ENCODE results near the gene FMNL2. TPM values are rescaled to one million over a fixed set of nuclear protein-coding genes. Genes with fewer than 3 reads are reported as not detected.

FMNL2 gene
- total RNA-seq, 1 donor from 2014 or later = 12.0 TPM

GRCh38 chr2:152433289-152433688, 98.3 kb downstream of the FMNL2 start:
- Histone ChIP-seq H3K27ac (no peak overlapping the region), H3K27me3 (no peaks in the 10 kb centered on the region), H3K9me3 (no peaks in the 10 kb centered on the region), H3K4me1 (peaks cover 0 to 8% of the 10 kb centered on the region in 2 donors), H3K36me3 (no peaks in the 10 kb centered on the region), H3K4me3 (no peak overlapping the region)
- TF ChIP-seq CTCF (IDR thresholded peaks at IDR 0.05) = no peak
- no peak for DNase-seq (ENCODE audit: low spot score in 2 of 2)
- intact Hi-C loops (cut with DNase I) = no loop called here

GRCh38 chr2:152433791-152434190, 98.8 kb downstream of the FMNL2 start:
- TF ChIP-seq CTCF (IDR thresholded peaks at IDR 0.05) = no peak
- Histone ChIP-seq H3K27me3 (no peaks in the 10 kb centered on the region), H3K36me3 (no peaks in the 10 kb centered on the region), H3K4me3 (no peak overlapping the region), H3K4me1 (peaks cover 0 to 11% of the 10 kb centered on the region in 2 donors), H3K9me3 (no peaks in the 10 kb centered on the region), H3K27ac (no peak overlapping the region)
- no peak for DNase-seq (ENCODE audit: low spot score in 2 of 2)
- intact Hi-C loops (cut with DNase I) = no loop called here

- Histone ChIP-seq H3K36me3 (no peaks in the 10 kb centered on the region), H3K4me3 (no peak overlapping the region), H3K27ac (no peak overlapping the region), H3K4me1 (peaks cover 0 to 6% of the 10 kb centered on the region in 2 donors), H3K9me3 (no peaks in the 10 kb centered on the region), H3K27me3 (no peaks in the 10 kb centered on the region)
- no peak for DNase-seq (ENCODE audit: low spot score in 2 of 2)
- intact Hi-C loops (cut with DNase I) = no loop called here
- TF ChIP-seq CTCF (IDR thresholded peaks at IDR 0.05) = no peak
Observed at GRCh38 chr2:152434395-152435182, 99.6 kb downstream of the FMNL2 start.

DNA sequence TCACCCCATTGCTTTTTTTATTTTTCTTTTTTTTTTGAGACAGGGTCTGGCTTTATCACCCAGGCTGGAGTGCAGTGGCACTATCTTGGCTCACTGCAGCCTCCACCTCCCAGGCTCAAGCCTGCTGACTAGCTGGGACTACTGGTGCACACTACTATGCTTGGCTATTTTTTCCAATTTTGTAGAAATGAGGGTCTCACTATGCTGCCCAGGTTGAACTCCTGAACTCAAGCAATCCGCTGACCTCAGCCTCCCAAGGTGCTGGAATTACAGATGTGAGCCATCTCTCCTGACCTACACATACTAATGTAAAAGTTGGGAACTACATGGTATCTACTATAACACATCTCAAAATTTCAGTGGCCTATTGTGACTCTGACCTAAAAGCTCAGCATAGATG, 101.2 kb downstream of the FMNL2 start:
- DNase-seq (ENCODE audit: low spot score in 2 of 2) = no peak
- no peak overlapping the region for H3K27ac ChIP-seq
- H3K4me3 ChIP-seq = no peak overlapping the region
- H3K36me3 ChIP-seq = no peaks in the 10 kb centered on the region
- no peak for TF ChIP-seq CTCF (IDR thresholded peaks at IDR 0.05)
- no peaks in the 10 kb centered on the region for H3K9me3 ChIP-seq
- H3K4me1 ChIP-seq = peaks cover 0 to 6% of the 10 kb centered on the region in 2 donors
- intact Hi-C loops (cut with DNase I) = no loop called here
- H3K27me3 ChIP-seq = no peaks in the 10 kb centered on the region

GRCh38 chr2:152437276-152438108, 102.5 kb downstream of the FMNL2 start:
- Histone ChIP-seq H3K4me3 (no peak overlapping the region), H3K9me3 (no peaks in the 10 kb centered on the region), H3K4me1 (peaks cover 0 to 4% of the 10 kb centered on the region in 2 donors), H3K27me3 (no peaks in the 10 kb centered on the region), H3K27ac (no peak overlapping the region), H3K36me3 (no peaks in the 10 kb centered on the region)
- intact Hi-C loops (cut with DNase I) = no loop called here
- DNase-seq (ENCODE audit: low spot score in 2 of 2) = no peak
- no peak for TF ChIP-seq CTCF (IDR thresholded peaks at IDR 0.05)
